Left cardiac atrium (tissue), 4 donors: Measurements from ENCODE around the gene GSX2. TPM values are rescaled to one million over a fixed set of nuclear protein-coding genes. Genes with fewer than 3 reads are reported as not detected.

Source experiments
- ATAC-seq, 2 donors: fragments of 200-7000 bp; cut with Tn5 transposase; one replicate each; pipeline ENCODE4 v1.9.1; 2020; ENCODE audit warnings: mild to moderate bottlenecking in 2 of 2, moderate library complexity in 2 of 2
- DNase-seq: peaks from one replicate; pipeline ENCODE4 v3.0.0-alpha.2; 2020
- intact Hi-C, 2 donors: fragments of 100-400 bp; cut with DNase I; formaldehyde crosslinking; loops; one replicate each; pipeline versions ENCODE4 v1.14.1 to v1.15.1; 2022 to 2023
- total RNA-seq, 2 donors: library from RNA; stranded (reverse); fragmentation: NEBNext Ultra II Directional; extraction: Animal tissue kit (Norgen Biotek cat#: 25700); gene quantifications; one replicate each; pipeline ENCODE4 v1.2.1, GENCODE V29; 2021
- donor health status: DM: no; HTN: yes; CAD: no.
- donor health status: DM: no; HTN: yes; CAD: no; lungs with severe emphysema.
- donor health status: DM: yes; HTN: yes; CAD: no.
- donor health status: Dilated cardiomyopathy.

The GSX2 gene
- total RNA-seq, 2 donors from 2014 or later = not detected

DNA sequence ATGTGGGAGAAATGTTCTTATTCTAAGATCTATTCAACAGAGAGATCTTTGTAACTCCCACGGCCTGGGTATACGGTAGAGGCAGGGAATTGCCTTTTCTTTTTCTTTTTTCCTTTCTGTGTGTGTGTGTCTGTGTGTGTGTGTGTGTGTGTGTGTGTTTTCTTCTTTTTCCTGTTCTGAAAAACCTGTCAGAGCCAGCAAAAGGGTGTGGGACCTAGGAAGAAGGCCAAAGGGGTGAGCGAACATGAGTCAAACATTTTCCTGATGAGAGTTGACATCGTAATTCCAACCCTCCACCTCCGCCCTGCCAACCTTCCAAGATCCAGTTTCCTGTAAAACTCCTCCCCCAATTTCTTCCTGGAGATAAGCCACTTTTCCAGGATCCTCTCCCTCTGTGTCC is 32.8 kb upstream of the GSX2 start:
- DNase-seq = peak; percentile 80
- peak in 1 of 2 donors; percentile 57 for ATAC-seq
- intact Hi-C loops = loop anchor here in 1 of 2 donors (10.0 kb wide), 1 partner anchor 148 kb away; no protein-coding TSS in a partner anchor

DNA sequence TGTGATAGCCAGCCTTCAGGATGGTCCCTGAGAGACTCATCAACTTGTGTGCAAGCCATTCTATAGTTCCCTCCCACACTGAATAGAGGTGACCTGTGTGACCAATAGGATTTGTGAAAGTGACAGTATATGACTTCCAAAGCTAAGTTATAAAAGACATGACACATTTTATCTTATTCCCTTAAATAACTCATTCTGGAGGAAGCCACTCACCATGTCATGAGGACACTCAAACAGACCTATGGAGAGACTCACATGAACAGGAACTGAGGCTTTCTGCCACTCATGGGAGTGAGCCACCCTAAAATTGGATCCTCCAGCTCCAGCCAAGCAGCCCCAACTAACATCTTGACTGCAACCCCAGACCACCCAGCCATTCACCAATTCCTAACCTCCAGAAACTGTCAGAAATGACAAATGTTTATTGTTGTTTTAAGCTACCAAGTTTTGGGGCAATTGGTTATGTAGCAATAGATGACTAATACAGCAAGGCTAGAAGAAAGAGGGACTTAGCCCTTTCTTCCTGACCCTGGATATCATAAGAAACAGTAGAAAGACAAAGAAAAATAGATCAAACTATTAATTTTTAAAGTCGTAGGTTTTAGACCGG is 26.6 kb upstream of the GSX2 start:
- DNase-seq (no peak), ATAC-seq (no peak)
- intact Hi-C loops = no loop called here

DNA sequence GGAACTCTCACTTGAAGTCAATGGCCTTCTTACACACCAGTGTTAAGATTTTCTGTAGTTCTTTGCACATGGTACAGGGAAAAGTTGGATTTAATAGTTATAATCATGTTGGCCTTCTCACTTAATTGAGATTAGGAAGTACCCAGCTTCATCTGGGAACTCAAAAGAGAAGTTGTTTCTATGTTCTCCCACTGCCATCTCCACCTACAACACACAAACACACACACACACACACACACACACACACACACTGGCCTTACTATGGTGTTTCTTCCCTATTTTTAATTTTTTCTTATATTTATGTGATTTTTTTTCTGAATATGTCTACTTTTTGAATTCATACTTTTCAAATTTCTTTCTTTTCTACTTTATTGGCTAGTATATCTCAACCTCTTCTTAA is 25.6 kb upstream of the GSX2 start:
- DNase-seq (no peak), ATAC-seq (no peak)

DNA sequence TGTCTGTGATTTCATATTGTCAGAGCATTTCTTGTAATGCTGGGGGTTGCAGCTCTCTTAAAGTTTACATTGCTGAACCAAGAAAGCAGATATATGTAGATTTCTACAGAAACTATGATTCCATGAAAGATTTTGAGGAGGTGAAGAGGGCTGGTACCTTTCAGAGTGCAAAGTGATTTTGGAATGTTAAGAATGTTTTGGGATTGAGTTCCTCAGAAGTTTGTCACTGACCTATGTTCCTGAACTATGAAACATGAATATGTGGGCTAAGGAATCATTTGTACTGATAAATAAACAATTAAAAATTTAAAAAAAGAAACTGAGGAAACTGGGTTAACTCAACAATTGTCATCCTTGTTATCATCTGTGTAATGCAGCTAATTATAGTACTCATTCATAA is 23.3 kb upstream of the GSX2 start:
- no peak for ATAC-seq
- no peak for DNase-seq
- intact Hi-C loops = no loop called here

More for the DNA sequence above, 25.6 kb upstream of the GSX2 start:
- intact Hi-C loops = no loop called here

DNA sequence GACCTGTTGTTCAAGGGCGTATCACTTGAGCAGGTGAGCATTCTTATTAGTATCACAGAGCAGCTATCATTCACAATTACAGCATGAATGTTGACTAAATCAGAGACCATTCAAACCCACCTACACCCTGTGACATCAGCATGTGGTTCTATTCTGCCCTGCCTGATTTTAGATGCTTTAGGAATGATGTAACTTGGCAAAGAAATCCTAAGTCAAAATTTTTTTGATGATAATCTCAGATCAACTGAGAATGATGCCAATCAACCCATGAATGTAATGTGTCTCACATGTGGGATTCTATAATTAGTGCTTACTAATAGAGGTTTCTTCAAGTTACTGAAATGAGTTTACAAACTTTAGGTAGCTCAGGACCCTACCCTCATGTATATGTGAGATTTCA is 22.2 kb upstream of the GSX2 start:
- intact Hi-C loops = no loop called here
- DNase-seq = no peak
- peak in 1 of 2 donors; percentile 23 for ATAC-seq

DNA sequence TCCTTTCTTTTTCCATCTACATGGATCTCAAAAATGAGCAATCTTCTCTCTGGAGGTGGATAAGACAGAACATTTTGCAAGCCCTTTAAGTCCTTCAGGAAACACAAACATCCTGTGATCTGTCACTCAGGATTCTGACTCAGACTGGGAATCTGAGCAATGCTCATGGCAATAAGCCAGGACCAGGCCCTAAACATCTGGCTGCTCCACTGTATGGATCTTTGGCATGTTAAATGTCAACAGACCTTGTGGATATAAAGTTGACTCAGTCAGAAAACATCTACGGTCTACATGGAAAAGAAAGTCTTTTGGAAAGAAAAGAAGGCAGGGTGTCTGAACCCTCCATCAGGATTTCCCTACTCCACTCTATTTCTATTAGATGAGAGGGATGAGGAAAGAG is 17.8 kb upstream of the GSX2 start:
- DNase-seq (no peak), ATAC-seq (peak; percentile 23 to 89)
- intact Hi-C loops = no loop called here

DNA sequence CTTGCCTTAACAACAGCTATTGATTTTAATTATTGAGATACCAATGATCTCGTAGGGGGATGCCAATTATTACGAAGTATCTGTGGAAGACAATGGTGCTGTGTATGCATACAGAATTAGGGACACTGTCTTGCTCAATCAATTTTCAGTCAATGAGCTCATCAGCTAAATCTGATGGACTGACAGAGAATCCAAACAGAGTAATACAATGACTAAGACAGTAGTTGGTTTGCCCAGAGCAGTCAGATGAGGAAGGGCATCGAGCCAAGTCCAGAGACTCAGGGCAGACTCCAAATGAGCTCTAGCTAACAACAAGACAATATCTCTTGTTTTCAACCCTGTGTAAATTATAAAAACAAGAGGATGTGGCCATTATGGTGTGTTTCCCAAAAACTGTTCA is 14.7 kb upstream of the GSX2 start:
- DNase-seq (peak; percentile 60), ATAC-seq (peak; percentile 41 to 81)
- intact Hi-C loops = no loop called here

DNA sequence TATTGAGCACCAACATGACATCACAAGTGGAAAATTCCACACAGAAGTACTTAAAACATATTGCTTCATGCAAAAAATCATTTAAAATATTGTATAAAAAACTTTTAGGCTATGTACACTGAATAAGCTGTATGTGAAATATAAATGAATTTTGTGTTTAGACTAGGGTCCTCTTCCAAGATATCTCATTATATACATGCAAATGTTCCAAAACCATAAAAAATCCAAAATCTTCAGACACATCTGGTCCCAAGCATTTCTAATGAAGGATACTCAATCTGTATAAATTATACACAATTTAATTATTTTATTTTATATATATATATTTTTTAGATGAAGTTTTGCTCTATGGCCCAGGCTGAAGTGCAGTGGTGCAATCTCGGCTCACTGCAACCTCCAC is 10.1 kb upstream of the GSX2 start:
- ATAC-seq (no peak), DNase-seq (no peak)
- intact Hi-C loops = loop anchor here in 1 of 2 donors (10.0 kb wide), 1 partner anchor 165 kb away; no protein-coding TSS in a partner anchor

DNA sequence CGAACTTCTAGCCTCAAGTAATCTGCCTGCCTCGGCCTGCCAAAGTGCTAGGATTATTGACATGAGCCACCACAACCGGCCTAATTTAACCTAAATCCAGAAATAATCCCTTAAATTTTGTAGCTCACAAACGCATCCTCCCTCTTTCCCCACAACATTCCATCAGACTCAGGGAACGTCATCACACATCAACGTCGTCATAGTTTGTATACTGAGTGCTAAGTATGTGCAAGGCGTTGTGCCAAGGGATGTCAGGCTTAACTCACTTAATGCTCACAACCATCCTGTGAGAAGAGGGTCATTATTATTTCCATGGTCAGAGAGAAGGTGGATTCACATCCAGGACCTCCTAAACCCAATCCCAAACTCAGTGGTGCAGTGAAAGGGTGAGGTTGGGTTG is 9.6 kb upstream of the GSX2 start:
- no peak for DNase-seq
- intact Hi-C loops = loop anchor here in 1 of 2 donors (10.0 kb wide), 1 partner anchor 166 kb away; no protein-coding TSS in a partner anchor
- no peak for ATAC-seq

DNA sequence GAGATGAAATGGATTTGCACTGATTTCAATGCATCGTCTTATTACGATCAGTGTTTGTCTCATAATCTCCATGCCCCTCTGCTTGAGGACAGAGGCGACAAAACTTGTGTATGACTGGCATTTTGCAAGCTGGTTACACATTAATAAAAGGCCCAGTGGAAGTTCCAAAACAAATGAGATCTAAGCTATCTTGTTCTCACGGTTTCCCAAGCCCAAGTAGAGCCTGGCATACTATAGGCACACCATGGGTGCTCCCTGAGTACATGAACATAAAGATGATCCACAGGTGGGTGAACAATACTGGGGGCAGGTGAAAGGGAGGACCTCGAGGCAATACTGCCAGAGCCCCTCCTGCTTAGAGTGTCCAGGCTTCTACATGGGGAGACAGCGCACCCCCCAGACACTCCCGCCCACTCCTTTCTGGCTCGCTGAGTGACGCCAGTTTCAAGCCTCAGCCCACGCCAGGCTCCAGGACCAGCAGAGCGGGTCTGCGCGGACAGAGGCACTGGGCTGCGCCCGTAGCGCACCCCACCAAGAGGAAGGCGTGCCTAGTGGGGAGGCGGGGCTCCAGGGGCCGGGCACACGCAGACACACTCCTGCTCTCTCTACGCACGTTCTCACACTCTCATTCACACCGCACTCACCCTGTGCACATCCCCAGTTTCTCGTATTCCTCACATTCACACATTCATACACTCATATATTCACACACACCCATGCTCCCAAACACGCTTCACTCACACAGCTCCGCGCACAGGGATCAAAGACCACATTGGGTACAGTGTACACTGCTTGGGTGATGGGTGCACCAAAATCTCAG is 8.9 kb upstream of the GSX2 start:
- intact Hi-C loops = loop anchor here in 1 of 2 donors (10.0 kb wide), 1 partner anchor 166 kb away; no protein-coding TSS in a partner anchor
- DNase-seq (peak; percentile 72), ATAC-seq (peak; percentile 87 to 94)

DNA sequence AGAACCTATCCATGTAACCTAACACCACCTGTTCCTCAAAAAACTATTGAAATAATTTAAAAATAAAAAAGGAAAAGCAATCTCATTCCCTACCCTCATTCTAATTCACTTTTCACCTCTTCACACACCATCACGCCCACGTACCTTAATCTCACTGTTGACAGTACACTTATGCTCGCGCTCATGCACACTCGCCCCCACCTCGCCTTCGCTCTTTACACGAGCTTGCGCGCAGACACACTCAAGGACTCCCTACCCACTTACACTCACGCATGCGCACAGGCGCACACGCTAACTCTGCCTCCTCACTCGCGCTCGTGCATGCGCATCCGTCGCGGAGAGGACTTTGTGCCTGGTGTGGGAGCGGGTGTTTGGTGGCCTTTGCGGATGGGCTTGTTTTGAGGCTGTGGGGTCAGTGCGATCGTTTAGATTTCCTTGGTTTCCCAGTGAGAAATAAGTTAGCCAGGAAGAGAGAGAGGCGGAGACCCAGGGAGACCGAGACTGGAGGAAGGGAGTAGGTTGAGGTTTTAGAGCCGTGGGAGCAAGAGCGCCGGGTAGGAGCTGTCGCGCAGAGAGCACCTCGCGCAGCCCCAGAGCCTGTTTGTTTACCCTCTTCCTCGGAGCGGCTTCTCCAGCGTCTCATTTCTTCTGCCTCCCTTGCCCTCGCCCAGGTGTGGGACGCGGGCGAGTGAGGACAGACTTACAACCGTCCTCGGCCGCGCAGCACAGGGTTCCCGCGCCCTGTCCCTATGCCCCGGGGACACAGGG is 8.1 kb upstream of the GSX2 start:
- peak; percentile 94 to 96 for ATAC-seq
- intact Hi-C loops = loop anchor here in 1 of 2 donors (10.0 kb wide), 1 partner anchor 167 kb away; no protein-coding TSS in a partner anchor

DNA sequence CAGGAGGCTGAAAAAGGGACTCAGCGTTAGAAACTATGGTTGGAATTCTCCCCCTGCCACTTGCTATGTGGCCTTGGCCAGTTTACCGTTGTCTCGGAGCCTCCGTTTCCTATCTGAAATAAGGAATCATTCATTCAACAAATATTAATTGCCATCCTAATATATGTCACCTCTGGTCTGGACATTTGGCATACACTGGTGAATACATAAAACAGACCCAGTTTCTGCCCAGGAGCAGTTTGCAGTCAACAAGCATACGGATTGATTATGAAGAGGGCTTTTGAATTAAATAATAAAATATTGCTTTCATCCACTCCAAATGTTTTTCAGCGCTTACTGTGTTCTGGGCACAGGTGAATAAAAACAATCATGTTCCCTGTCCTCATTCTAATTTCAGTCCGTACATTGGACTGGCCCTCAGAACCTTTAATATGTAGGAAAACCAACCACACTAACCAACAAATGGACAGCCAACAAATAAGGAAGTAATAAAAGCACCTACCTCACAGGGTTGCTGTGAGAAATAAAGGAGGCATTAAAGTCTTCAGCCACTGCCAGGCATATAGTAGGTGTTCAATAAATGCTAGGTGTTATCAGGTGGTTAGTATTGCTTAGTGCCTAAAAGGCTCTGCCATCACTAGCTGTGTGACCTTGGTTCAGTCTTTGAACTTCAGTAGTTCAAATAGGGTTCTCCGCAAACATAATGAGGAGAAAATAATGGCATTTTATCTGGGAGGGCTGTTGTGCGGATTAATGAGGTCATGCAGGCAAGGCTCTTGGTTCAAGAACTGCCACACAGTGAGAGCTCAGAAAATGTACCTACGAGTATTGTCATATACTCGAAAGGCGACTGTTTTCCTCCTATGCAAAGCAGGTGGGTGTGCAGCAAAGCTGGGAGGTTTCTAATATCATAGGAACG is 7.3 kb upstream of the GSX2 start:
- intact Hi-C loops = loop anchor here in 1 of 2 donors (10.0 kb wide), 1 partner anchor 168 kb away; no protein-coding TSS in a partner anchor
- DNase-seq (no peak), ATAC-seq (no peak)

More for the DNA sequence above, 8.1 kb upstream of the GSX2 start:
- DNase-seq = peak; percentile 90

DNA sequence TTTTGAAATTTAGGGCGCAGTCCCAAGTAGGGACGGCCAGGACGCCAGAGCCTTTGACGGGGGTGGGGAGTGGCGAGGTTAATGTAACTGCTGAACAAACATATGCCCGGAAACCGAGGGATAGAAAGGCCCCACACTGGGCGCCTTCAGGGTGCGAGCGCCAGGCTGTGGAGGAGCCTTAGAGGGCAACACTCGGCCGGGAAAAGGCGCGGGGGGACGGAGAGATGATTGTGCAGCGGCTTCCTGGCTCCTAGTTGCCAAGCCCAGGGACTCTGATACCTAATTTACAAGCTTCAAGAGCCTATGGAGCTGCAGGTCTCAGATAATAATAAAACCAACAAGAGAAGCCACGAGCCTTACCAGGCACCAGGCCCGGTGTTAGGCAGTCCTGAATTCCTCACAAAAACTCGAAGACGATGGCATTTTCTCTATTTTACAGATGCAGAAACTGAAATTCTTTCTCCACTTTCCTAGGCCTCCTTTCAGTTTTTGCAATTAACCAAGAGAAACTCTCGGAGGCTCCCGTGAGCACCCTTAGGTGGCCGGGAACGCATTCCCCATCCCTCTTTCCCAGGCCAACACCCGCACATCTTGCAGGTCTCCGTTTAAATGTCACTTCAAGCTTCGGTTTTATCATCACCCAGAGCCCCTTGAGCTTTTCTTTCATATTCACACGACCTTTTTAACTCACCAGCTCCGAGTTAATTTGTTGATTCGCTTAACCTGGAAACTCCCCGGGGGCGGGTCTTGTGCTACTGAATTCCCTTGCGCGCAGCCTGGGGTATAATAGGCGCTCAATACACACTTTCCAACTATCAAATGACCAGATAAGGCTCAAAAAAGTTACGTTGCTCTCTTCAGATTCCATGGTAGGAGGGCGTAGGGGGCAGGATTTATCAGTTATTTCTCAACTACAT is 6.4 kb upstream of the GSX2 start:
- DNase-seq = no peak
- intact Hi-C loops = loop anchor here in 1 of 2 donors (10.0 kb wide), 1 partner anchor 169 kb away; no protein-coding TSS in a partner anchor
- no peak for ATAC-seq

DNA sequence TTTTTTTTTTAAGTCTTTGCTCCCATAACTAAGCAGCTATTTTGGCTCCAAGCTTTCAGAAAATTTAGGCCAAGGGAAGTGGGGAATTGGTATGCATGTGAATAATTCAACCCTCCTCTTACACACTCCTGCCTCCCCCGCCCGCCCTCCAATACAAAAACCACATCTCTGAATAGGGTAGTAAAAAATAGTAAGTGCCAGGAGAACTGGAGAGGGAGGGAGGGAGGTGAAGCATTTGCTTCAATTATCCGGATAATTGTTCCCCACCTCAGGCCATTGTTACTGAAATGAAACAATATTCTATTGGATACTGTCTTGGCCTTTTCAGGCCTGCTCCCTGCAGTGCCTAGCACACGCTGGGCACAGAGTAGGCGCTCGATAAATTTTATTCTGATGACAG is 5.5 kb upstream of the GSX2 start:
- intact Hi-C loops = loop anchor here in 1 of 2 donors (10.0 kb wide), 1 partner anchor 170 kb away; no protein-coding TSS in a partner anchor
- ATAC-seq = no peak

DNA sequence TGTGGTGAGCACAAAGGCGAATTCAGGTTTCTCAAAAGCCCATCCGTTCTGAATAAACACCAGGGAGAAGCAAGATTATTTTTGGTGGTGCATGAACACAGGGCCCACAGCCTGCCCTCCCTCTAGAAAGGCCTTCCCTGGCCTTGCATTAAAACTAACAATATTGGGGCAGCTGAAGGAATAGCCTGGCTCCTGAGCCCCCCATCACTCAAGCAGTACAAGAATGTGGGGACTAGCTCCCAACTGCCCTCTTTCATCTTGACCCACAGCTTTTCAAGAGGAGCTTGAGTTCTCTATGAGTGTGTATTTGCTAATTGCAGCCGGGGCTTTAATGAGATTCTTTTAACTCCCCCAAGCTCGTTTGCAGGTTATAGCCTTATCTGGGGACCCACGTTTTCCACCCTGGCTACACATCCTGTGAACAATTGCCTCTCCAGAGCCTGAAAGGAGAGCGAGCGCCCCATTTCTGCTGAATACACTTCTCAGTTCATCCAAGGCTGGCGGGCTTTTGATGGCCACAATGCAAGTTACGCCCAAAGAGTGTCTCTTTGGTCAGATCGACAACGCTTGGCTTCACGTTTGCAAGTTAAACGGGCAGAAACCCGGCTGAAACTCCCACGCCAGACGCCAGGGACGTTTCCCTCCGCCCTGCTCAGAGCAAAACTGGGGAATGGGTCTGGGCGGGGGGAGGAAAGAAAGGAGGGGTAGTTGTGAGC is 4.7 kb upstream of the GSX2 start:
- no peak for ATAC-seq

More for the DNA sequence above, 5.5 kb upstream of the GSX2 start:
- no peak for DNase-seq

DNA sequence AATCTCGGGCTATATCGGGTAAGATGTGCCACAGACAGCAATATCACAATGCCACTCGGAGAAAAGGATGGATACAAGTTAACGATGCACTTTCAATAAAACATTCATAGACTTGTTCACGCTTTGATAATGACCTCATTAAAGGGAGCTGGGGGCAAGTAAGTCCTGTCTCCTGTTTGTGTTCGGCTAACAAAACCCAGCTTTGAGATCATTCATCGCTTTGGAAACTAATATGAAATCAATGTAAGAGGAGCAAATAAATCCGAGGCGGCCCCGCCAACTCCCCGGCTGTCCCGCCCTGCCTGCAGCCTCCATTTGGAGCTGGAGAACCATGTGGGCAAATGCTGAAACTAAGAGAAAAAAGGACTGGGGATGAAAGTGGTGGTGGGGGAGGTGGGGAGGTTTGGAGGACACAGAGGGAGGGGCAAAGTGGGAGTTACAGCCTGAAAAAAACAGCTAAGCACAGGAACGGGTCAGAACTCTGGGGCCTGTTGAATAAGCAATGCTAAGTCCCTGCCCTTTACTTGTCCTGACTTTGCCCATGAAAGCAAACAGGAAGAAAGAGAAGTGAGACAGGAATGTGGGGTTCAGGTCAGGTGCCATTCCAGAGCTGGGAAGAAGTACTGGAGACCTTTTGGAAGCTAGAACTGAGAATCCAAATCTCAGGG is 3.5 kb upstream of the GSX2 start:
- no peak for ATAC-seq
- DNase-seq = no peak
- intact Hi-C loops = loop anchor here in 1 of 2 donors (10.0 kb wide), 1 partner anchor 172 kb away; no protein-coding TSS in a partner anchor

More for the DNA sequence above, 4.7 kb upstream of the GSX2 start:
- intact Hi-C loops = loop anchor here in 1 of 2 donors (10.0 kb wide), 1 partner anchor 170 kb away; no protein-coding TSS in a partner anchor
- no peak for DNase-seq
